NT2/D1 (cell line): ENCODE results near the gene LRRC3.
A peak's percentile ranks its signal among the peaks of the same experiment; 100 is the strongest.

ENCODE experiments used
- DNase-seq: peaks from one replicate; pipeline ENCODE4 v3.0.0-alpha.2; 2011; ENCODE audit warnings: low read depth, low spot score
- H3K27me3 ChIP-seq: 2 replicates; pipeline ENCODE4 v1.6.0; 2011; ENCODE audit warnings: mild to moderate bottlenecking; ENCODE audit not compliant: insufficient read length, insufficient read depth
- H3K36me3 ChIP-seq: 2 replicates; pipeline ENCODE4 v1.6.1; 2011; ENCODE audit warnings: mild to moderate bottlenecking, low read length, mixed read lengths; ENCODE audit not compliant: insufficient read depth, insufficient read length
- H3K4me1 ChIP-seq: 2 replicates; pipeline ENCODE4 v1.5.1; 2011; ENCODE audit not compliant: insufficient read depth, insufficient read length
- H3K4me3 ChIP-seq: 2 replicates; pipeline ENCODE4 v1.5.1; 2011; ENCODE audit warnings: low read depth; ENCODE audit not compliant: insufficient read length
- H3K9ac ChIP-seq: 2 replicates; pipeline ENCODE4 v1.6.0; 2011; ENCODE audit warnings: low read depth; ENCODE audit not compliant: insufficient read length
- H3K9me3 ChIP-seq: 2 replicates; pipeline ENCODE4 v1.5.1; 2011; ENCODE audit warnings: mild to moderate bottlenecking, low read length; ENCODE audit not compliant: insufficient read depth
- SUZ12 ChIP-seq: IDR thresholded peaks from 2 replicates; pipeline ENCODE4 v1.6.1; 2011; ENCODE audit not compliant: insufficient read length, insufficient read depth; ENCODE audit errors: extremely low read depth
- YY1 ChIP-seq: IDR thresholded peaks from 2 replicates; pipeline ENCODE4 v1.6.1; 2011; ENCODE audit not compliant: insufficient read length, insufficient read depth
- ZNF274 ChIP-seq: IDR thresholded peaks from 2 replicates; pipeline ENCODE4 v1.6.1; 2011; ENCODE audit warnings: mild to moderate bottlenecking, low read depth, low read length

LRRC3 gene

DNA sequence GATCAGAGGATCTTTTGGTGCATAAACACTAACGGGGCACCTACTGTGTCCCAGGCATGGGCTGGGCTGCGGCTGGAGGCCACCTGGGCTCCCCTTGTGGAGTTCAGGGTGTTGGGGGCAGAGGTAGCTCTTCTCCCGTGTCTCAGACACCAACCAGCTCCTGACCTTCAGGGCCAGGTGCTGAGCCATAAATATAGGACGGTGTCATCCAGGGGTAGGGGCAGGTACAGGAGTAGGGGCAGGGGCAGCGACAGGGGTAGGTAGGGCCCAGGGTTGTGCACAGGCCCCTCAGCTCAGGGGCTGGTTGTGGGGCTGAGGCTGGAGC lies 18.0 kb upstream of the LRRC3 start:
- TF ChIP-seq ZNF274, result no peak
- no peak for TF ChIP-seq YY1
- TF ChIP-seq SUZ12, result no peak
- no peaks in the 10 kb centered on the region for H3K9me3 ChIP-seq
- DNase-seq, result no peak
- H3K9ac ChIP-seq, result no peak overlapping the region
- H3K36me3 ChIP-seq, result no peaks in the 10 kb centered on the region
- peaks cover 40% of the 10 kb centered on the region for H3K4me1 ChIP-seq
- H3K27me3 ChIP-seq, result no peaks in the 10 kb centered on the region
- H3K4me3 ChIP-seq, result no peak overlapping the region

DNA sequence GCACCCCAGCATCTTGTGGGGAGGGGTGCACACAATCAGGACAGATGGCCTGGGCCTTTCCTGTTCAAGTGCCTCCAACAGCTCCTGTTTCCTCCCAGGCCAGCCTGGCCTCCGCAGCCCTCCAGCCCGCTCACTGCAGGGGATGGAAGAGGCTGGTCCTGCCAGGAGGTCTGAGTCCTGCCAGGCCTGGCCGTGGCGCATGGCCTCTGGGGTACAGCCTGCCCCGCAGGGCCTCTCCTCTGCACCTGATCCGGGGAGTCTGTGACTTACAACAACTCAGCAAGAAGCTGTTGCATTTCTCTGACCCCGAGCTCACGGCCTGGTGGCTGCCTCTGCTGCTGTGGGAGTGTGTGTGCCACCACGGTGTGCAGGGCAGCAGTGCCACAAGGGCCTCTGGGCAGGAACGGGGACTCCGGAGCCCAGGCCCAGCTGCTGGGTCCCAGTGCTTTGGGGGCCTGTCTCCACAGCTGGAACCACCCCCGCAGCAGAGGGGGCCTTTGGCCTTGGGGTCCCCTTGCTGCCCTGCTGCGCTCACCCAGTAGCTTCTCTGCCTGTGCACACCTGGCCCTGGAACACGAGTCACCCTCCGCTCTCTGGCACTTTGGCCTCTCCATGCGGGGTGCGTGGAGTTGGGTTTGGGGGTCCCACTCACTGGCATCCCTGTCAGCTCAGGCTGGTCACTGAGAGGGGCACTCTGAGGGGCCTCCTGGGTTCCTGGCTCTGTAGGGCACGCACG lies 17.4 kb upstream of the LRRC3 start:
- Histone ChIP-seq H3K36me3 (no peaks in the 10 kb centered on the region), H3K4me1 (peaks cover 40% of the 10 kb centered on the region), H3K27me3 (no peaks in the 10 kb centered on the region), H3K9ac (peak overlapping the region; percentile 8), H3K4me3 (no peak overlapping the region), H3K9me3 (no peaks in the 10 kb centered on the region)
- DNase-seq, result no peak
- TF ChIP-seq ZNF274 (no peak), SUZ12 (no peak), YY1 (no peak)

DNA sequence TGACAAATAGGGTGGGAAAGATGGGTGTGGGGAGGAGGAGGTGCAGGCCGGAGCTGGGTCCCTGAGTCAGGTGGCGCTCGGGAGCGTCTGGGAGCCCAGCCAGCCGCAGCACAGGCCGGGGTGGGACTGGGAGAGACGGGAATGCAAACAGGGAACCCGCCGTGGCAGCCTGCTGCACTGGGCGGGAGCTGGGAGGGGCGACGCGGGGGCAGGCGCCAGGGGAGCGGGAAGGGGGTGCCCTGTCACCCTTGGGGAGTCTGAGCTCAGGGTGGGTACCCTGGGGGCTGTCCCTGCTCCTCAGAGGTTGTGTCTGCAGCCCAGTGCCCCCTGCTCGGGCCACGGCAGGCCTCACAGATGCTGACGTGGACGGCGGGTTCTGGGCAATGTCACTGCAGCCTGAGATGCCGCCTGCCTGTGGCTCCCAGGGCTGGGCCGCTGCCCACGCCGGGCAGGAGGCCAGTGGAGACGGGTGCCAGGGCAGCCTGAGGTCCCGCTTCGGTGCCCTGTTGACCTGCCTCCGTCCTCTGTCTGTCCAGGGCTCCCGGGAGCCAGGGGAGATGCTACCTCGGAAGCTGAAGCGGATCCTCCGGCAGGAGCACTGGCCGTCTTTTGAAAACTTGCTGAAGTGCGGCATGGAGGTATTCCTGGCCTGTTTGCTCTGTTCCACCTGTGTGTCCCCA lies 16.6 kb upstream of the LRRC3 start:
- no peaks in the 10 kb centered on the region for H3K27me3 ChIP-seq
- no peak for DNase-seq
- H3K4me1 ChIP-seq, result peaks cover 41% of the 10 kb centered on the region
- H3K9me3 ChIP-seq, result no peaks in the 10 kb centered on the region
- peak overlapping the region; percentile 34 for H3K9ac ChIP-seq
- no peak overlapping the region for H3K4me3 ChIP-seq
- H3K36me3 ChIP-seq, result no peaks in the 10 kb centered on the region
- no peak for TF ChIP-seq SUZ12
- no peak for TF ChIP-seq YY1
- no peak for TF ChIP-seq ZNF274

DNA sequence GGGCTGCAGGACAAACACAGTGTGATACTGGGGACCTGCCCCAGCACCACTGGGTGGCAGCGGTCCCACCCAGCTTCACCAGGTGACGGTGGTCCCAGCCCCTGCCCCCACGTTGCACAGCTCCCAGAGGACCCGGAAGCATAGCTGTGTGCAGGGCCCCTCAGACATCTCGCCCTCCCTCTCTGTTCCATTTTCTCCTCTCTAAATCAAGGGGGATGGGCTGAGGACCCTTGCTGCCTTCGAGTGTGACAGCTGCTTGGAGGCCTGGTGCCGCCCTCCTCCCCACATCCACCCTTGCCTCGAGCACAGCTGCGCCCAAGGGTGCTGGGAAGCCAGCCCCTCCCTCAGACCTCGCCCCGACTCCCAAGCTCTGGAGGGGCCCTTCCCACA lies 16.1 kb upstream of the LRRC3 start:
- peaks cover 45% of the 10 kb centered on the region for H3K4me1 ChIP-seq
- H3K36me3 ChIP-seq, result no peaks in the 10 kb centered on the region
- H3K9me3 ChIP-seq, result no peaks in the 10 kb centered on the region
- DNase-seq, result no peak
- H3K27me3 ChIP-seq, result no peaks in the 10 kb centered on the region
- TF ChIP-seq ZNF274 (no peak), SUZ12 (no peak), YY1 (no peak)
- no peak overlapping the region for H3K4me3 ChIP-seq
- no peak overlapping the region for H3K9ac ChIP-seq

- TF ChIP-seq SUZ12, result no peak
- TF ChIP-seq YY1, result no peak
- Histone ChIP-seq H3K9me3 (no peaks in the 10 kb centered on the region), H3K4me3 (no peak overlapping the region), H3K36me3 (no peaks in the 10 kb centered on the region), H3K27me3 (no peaks in the 10 kb centered on the region), H3K9ac (peak overlapping the region; percentile 36), H3K4me1 (peaks cover 48% of the 10 kb centered on the region)
- no peak for DNase-seq
Observed at GRCh38 chr21:44440241-44441040, 14.9 kb upstream of the LRRC3 start.

DNA sequence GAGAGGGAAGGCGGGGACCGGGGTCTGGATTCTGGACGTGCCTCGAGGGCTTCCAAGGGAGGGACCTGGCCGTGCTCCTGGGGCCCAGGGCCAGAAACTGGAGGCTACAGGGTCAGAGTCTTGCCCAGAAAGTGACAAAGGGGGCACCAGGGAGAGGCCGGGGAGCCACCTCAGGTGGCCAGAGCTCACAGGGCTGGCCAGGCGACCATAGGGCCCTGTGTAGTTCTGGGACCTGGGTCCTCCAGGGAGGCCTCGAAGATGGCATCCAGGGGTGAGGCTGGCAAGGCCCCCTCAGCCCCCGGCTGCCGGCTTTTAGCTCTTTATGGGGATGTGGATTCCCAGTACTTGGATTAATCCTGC lies 14.3 kb upstream of the LRRC3 start:
- TF ChIP-seq SUZ12 (no peak), YY1 (no peak), ZNF274 (no peak)
- H3K9me3 ChIP-seq, result no peaks in the 10 kb centered on the region
- H3K4me3 ChIP-seq, result no peak overlapping the region
- no peaks in the 10 kb centered on the region for H3K27me3 ChIP-seq
- H3K9ac ChIP-seq, result peak overlapping the region; percentile 36
- no peak for DNase-seq
- peaks cover 48% of the 10 kb centered on the region for H3K4me1 ChIP-seq
- no peaks in the 10 kb centered on the region for H3K36me3 ChIP-seq
